HG02981 (cell line): ENCODE measurements around the gene SH3BP4.
"Not testable (repeated sequence)": the region's sequence is repeated elsewhere in the genome, so short reads cannot be mapped to it uniquely, and the experiment has no call there.

Experiments used
- ATAC-seq: cut with Tn5 transposase; IDR thresholded peaks from one replicate; pipeline ENCODE4 v1.9.1; 2021; ENCODE audit warnings: mild to moderate bottlenecking, moderate library complexity; ENCODE audit not compliant: unreplicated experiment

Gene SH3BP4

DNA sequence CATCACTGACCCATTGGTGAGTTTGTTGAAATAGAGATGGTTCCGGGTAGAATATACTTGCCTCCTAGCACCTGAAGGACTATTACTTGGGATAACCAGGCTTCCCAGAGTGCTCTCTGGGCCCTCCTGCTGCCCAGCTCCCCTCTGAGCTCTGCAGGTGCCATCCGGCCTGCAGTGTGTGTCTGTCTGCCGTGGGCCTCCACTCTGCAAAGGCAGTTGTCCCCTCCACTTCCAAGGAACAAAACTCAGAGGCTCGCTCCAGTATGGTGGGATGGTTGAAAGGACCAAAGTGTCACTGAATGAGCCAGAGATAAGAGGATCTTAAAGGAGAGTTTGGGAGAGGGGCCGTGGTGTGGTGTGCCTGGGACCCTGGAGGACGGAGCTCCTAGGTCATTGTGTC lies 57.3 kb downstream of the SH3BP4 start:
- no peak for ATAC-seq

DNA sequence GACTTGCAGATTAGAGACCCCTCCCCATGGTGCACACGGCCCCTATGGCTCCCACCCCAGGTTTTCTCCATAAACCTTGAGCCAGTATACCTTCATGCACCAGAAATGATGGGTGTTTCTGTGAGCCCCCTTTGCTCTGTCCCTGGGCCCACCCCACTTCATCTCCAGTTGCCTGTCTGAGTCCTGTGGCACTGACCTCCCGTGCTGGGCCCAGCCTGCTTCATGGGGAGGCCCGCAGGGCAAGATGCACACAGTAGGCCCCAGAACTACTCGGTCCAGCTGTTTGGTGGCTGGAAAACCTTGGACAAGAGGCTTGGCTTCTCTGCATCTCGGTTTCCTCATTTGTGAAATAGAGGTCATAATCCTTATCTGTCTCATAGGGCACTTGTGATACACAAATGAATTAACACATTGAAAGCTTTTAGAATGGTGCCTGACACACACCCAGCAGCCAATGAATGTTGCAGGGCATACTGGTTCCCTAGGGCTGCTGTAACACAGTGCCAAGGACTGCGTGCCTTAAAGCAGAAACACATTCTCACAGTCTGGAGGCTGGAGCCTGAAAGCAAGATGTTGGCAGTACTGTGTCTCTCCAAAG lies 58.4 kb downstream of the SH3BP4 start:
- no peak for ATAC-seq

DNA sequence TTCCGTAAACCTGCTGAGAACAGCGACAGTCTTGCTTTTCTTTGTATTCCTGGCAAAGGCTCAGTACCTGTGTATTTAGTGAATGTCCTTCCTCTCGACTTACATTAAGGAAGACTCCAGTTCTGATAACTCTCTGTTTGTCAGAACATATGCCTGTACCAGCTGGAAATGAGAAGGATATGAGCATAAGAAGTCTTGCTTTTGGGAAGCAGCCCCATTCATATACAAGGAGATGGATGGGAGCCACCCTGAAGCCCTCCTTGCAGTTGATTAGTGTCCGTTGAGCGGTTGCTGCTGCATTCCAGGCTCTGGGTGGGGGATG lies 59.8 kb downstream of the SH3BP4 start:
- no peak for ATAC-seq

DNA sequence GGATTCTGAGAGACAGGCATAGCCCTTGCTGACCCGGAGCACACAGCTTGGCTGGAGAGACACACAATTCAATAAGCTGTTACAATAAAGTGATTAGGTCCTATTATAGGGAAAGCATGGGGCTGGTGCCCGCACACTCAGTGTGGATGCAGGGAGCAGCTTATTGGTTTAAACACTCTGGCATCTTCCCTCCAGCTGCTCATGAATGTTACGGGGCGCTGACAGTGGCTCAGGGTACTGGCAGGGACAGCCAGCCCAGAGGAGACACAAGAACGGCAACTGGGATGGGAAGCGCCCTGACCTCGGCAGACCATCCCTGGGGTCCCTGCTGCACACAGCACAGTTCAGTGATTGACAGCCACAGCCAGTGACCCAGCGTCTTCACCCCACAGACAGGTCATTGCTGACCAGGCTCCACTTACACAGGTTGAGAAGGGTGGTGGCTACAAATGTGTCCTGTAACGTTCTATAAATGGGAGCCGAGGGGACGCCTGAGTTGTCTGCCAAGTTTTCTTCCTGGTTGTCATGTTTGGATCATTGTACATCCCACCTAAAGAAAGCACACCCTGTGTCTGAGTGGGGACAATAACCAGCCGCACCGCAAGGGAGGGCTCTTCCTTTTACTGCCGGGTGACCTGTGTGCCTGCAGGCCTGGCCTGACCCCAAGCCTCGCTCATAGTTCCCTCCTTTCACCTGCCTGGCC lies 60.3 kb downstream of the SH3BP4 start:
- ATAC-seq = no peak

DNA sequence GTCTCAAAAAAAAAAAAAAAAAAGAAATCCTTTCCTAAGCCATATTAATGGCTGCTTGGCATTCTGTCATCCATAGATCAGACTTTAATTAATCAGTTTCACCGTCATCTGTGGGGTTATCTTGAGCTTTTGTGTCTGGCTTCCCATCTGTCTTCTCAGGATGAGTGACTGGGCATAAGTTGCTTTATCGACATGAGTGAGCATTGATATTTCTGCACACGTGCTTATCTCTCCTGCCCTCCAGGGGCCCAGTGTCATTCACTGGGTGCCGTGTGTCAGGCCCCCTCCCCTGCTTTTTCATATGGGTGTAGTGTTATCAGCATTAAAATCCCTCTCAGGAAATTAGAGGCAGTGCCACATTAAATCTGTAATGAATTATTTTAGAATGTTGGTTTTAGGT lies 65.6 kb downstream of the SH3BP4 start:
- ATAC-seq = no peak

DNA sequence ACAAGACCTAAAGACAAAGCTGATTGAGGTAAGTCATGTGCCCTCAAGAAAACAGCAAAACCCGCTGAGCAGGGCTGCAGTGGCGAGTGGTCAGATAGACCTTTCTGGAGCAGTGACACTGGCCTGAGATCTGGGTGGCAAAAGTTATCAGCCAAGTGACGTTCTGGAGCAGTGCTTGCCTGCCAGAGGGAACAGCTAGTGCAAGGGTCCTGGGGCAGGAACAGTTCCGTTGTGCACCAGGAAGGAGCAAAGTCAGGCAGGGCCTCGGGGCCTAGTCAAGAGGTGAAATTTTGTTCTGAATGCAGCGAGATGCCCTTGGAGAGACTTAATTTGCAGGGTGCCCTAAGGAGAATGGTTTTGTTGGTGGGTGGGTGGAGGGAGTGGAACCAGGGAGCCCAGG lies 67.0 kb downstream of the SH3BP4 start:
- no peak for ATAC-seq

DNA sequence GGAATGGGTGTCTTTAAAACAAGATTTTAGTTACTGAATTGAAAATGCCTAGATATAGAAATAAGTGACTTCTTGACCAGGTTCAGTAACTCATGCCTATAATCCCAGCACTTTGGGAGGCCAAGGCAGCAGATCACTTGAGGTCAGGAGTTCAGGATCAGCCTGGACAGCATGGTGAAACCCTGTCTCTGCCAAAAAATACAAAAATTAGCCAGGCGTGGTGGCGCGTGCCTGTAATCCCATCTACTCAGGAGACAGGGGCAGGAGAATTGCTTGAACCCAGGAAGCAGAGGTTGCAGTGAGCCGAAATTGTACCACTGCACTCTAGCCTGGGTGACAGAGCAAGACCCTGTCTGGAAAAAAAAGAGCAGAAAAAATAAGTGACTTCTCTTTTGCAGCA lies 68.3 kb downstream of the SH3BP4 start:
- ATAC-seq = not testable (repeated sequence)

DNA sequence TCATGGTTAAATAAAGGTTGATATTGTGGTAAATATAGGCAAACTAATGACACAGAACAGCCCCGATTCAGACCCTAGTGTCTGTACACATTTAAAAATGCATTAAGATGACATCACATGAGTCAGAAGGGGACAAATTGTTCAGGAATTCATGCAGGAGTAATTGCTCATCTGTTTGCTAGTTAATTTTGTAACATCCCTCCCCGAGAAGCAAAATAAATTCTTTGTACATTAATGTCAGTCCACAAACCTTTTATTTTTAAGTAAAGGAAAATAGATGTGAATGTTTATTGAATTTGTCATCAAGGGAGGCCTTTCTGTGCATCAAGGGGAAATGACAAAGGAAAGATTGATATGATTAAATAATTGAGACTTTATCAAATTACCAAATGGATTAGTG lies 69.9 kb downstream of the SH3BP4 start:
- no peak for ATAC-seq

DNA sequence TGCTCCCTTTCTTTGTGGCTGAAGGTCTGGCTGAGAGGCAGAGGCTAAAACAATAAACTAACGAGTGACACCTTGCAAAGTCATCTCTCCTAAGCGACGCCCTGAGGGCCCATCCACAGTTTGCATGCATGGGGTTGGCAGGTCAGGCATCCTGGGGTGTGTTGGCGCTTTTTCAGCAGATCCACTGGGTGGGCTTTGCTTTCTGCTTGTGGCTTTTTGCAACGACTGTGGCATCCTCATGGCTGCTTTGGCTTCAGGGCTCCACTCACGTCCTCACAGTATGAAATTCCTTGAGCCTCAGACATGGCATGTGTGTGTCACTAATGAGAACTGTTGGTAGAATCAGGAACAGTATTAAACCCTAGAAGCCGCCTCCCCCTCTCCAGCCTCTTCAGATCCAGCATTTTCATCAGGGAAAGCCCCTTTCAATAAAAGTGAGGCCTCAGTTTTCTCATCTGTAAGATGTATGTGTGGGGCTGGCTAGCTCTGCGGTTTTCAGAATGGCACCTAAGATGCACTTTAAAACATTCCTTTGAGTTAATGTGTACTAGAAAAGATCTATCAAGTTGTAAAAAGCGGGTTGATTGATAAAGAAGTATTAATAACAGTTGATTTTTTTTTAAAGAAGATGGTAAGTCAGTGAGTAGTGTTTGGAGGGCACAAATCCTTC lies 72.5 kb downstream of the SH3BP4 start:
- no peak for ATAC-seq

DNA sequence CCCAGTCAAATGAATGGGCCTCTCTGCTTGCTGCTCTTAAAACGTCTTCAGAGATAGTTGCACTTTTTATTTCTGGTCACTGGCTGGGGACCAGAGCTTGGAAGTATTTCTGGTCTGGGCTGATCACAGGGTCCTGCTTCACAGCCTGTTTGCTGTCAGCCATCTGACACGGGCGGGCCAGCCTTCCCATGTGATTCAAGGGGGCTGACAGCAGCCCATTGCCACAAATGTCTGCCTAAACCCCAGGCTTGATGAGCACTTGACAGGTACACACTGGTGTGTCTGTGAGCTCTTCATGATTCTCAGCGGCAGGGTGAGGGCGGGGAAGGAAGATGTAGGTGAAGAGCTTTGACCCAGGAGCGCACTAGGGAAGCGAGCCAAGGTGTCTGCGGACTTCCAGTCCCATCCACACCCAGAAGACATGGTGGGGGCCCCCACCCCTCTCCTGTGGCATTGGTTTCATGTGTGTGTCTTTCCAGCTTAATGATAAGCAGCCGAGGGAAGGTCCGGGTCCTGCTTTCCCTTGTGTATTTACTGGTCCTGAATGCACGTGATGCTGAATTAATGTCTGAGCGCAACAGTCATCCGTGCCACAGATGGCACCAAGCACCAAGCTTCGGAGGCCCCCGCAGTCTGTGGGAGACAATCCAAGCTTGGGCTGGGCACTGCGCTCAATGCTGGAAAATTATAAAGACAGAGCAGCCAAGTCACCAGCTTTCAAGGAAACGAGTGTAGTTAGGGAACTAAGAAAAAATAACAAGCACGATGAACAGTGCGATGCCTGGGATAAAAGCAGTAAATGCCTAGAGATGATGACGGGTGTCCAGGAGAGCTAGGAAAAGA lies 73.3 kb downstream of the SH3BP4 start:
- ATAC-seq = no peak

DNA sequence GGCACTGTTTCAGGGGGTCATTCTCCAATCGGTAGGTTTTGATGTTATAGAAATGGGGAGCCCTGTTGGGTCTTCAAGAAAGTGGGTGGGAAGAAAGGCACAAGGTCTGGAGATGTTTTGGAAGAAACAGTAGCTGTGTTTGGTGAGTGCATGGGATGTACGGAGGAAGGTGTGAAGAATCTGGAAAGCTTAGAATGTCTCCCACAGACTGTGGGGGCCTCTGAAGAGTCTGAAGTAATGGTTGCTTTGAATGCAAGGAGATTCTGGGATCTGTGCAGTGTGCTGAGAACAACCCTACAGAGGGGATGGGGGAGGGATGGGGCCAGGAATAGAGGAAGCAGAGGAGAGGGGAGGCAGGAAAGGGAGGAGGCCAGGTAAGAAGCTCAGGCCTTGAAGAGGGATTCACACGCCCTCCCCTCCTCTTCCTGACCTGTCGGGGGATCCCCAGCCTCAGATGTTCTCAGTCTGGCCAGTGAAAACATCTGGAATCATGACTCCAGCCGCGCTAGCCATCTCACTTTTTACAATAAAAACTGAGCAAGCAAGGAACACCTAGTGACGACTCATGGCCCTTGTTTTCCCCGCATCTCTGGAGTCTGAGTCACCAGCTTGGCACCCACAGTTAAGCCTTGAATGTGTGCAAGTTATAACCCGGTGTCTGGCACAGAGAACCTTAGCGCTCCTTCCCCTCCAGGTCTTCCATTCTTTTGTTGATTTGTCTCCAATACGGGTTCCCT lies 74.2 kb downstream of the SH3BP4 start:
- ATAC-seq = no peak

DNA sequence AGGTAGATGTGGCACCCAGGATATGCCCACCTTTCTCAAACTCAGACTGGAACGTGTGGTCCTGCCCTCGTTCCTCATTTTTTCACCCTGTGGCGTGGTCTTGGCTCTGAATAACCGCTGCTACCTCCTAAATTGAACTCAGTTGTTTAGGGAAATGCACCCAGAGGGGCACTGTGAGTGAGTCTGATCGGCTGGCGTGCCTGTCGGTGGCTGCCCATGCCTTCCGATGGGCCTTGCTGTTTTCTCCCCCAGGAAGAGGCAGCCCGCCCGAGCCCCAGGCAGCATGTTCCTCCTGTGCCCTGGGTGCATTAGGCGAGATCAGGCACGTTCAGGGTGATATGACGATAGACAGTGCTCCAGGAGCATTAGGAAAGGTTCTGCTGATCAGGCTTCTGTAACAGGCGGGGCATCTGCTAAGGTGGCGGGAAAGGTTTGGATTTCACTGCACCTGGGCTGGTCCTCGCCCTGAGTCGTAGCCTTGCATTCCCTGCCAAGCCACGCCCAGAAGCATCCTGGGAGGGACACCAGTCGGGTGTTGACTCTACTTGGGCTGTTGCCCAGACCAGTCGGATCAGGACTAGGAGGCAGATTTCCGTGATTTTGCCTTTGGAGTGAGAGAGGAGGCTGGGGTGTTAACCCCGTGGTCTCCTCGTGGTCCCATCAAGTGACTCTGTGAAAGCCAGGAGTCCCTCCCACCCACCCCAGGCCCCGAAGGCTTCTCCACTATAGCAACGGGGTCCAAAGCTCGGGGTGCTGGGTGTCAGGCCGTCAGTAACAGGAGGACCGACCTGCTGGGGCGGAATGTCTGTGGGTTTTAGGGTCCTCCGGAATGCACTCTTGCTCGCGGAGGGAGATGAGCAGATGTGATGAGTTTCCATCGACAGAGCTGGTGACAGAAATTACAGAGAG lies 75.1 kb downstream of the SH3BP4 start:
- ATAC-seq = no peak

DNA sequence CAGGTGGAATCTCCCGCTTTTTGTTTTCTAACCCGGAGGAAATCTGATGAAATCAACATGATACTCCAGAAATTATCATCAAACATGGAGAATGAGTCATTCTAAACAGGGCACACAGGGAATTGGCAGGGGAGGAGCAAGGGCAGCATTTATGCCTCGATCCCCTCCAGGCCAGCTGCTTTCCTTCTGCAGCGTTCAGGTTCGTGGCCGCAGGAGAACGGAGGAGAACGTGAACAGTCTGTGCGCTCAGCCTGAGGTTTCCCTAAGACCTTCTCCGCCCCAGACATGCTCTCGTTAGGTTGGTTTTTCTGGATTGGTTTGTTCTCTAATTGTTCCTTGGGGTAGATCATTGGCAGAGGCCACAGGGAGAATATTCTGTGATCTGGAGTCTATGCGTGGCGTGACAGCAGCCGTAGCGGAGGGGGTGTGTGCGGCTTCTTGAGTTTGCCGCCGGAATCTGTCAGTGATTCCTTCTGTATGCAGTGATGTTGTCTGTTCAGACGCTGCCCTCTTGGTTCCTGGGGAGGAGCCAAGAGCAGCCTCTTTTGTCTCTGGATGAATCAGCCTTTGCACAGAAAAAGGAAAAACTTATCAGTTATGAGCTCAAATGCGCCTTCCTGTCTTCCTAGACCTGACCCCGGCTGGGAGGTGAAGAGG lies 75.9 kb downstream of the SH3BP4 start:
- no peak for ATAC-seq

DNA sequence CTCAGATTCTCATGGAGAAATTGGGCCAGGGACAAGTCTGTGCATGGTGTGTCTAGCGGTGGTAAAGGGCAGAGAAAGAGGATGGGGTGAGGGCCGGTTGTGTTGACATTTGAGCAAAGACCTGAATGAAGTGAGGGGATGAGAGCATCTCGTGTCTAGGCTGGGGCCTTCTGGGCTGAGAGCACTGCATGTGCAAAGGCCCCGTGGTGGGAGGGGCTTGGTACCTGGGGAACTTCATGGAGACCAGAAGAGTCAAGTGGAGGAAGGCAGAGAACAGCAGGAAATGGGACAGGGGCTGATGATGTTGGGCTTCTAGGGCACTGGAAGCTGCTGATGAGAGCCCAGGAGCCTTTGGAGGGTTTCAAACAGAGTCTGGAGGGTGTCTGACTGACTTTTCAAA lies 76.8 kb downstream of the SH3BP4 start:
- ATAC-seq = no peak

DNA sequence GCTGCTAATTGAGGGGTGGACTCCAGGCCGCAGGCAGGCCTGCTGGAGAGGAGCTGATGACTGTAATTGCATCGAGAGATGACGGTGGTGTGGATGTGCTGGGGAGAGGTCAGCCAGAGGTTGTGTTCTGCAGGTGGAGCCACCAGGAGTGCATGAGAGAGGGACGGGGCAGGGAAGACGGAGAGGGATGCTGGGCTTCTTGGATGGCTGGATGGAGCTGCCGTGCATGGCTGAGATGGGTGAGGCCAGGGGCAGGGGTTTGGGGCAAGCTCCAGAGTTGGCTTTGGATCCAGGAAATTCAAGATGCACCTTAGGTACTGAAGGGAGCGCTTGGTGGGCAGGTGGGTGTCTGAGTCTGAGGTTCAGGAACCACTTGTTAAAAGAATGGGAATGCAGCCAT lies 77.2 kb downstream of the SH3BP4 start:
- no peak for ATAC-seq

DNA sequence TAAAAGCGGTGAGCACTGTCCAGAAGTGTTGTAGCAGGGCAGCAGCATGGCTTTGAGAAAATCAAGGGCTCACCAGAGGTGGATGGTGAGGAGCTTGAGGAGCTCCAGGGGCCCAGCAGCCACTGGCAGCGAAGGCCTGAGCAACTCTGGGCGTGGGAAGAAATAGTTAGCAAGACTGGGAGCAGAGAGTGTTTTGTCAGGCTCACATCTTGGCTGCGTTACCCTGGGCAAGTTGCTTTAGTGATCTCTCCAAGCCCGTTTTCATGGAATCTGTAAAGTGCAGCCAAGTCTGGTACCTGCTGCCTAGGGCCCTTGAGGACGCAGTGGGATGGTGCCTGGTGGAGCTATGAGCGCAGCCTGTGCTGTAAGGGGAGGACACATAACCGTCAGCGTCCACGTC lies 78.3 kb downstream of the SH3BP4 start:
- ATAC-seq = no peak

DNA sequence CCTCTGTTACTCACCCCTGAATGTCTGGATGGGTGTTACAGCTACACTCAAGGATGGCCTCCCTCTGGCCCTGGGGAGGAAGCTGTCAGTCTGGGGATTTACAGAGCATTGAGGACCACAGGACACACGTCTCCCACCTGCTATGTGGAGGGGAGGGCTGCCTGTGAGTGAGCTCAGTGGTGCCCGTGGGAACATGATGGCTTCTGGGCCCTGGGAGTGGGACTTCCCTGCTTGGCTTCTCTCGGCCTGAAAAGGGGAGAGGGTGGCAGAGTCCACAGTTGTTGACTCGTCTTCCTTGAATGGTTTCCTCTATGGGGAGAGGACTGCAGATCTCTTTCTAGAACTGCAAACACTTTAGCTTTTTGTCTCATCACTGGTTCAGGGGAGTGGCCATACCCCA lies 79.1 kb downstream of the SH3BP4 start:
- ATAC-seq = no peak

DNA sequence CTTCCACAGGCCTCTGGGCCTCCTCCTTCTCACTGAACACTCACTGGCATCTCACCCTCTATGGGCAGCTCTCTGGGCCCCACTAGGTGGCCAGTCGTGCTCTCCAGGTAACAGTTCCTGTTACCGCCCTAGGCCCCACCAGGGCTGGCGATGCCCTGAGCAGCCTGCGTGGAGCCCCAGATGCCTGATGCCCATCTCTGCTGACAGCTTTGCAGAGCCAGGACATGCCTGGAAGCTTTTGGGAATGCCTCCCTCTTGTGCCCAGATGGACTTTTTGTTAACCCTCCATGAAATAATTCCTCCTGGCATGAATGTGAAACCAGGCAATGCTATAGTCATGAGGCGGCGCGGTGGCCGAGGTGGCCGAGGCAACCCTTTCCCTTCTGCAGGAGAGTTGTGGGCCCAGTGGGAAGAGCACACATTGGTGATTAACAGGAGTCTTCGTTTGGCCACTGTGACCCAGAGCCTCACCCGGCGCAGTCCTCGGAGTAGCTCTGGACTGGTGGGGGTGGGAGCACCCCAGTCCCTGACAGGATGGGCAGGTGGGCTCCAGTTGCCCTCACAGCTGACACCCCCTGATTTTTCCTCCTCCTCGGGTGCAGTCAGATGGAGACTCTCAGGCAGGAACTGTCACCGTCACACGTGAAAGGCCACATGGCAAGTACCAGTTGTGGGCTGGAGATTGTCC lies 80.0 kb downstream of the SH3BP4 start:
- ATAC-seq = no peak

DNA sequence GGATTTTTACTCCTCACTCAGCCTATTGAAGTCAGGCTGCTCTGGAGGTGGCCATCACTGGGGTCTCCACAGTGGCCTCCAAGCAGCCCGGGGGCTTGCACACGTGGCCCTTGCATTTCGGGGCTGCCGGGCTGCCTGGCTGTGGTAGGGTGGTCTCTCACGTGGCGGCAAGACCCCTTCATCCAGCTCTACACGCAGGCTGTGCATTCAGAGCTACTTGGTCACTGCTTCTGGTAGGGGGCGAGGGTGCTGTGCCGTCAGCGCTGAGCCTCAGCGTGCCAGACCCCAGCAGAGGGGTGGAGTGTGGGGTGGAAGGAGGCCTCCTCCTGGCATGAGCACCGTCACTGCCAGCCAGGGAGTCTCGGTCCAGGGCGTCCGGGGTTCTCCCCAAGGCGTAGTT lies 80.6 kb downstream of the SH3BP4 start:
- no peak for ATAC-seq
